ENCODE results near the gene TADA2B. TPM values are rescaled to one million over a fixed set of nuclear protein-coding genes. Genes with fewer than 3 reads are reported as not detected.

Gene TADA2B
- 8.8 TPM in 2 replicates for total RNA-seq

GRCh38 chr4:7043284-7044136 is at the start of gene TADA2B:
Gene TADA2B (plus strand): TSS chr4:7043372. CDS start chr4:7043580, 208 bp downstream.

GRCh38 chr4:7067452-7068278 is 24.5 kb downstream of the TADA2B start, which contains the start of gene GRPEL1:
Gene GRPEL1 (minus strand): TSS chr4:7068064. CDS start chr4:7068032, 32 bp downstream.

Other genes starting within 250 kb of the TADA2B start
- gene TBC1D14, start 133.5 kb upstream of the TADA2B start, total RNA-seq, result 30.2 and 32.2 TPM in 2 replicates
- 48.6 and 65.0 TPM in 2 replicates for gene GRPEL1, start 24.7 kb downstream of the TADA2B start, total RNA-seq
- 0.15 TPM in 1 of 2 replicates, not detected in the other for gene SORCS2, start 149.2 kb downstream of the TADA2B start, total RNA-seq